Testis (tissue), 2 donors: ENCODE data around the gene CBFA2T3.

ENCODE experiments used
- POLR2A ChIP-seq: fragments of 450-650 bp; IDR thresholded peaks from one replicate; pipeline ENCODE4 v1.6.1; 2017; ENCODE audit warnings: antibody characterized with exemption, mild to moderate bottlenecking, moderate library complexity
- TF ChIP-seq, protein P1 (sequence below), 3 experiments: fragments of 450-650 bp in 2 of 3; fragments of 200-600 bp in 1 of 3; sonication (generic) in 1 of 3; IDR thresholded peaks; one replicate each; pipeline ENCODE4 v1.5.1; 2016 to 2019; ENCODE audit warnings: antibody characterized with exemption in 3 of 3, mild to moderate bottlenecking in 2 of 3, moderate library complexity in 1 of 3

DNA sequence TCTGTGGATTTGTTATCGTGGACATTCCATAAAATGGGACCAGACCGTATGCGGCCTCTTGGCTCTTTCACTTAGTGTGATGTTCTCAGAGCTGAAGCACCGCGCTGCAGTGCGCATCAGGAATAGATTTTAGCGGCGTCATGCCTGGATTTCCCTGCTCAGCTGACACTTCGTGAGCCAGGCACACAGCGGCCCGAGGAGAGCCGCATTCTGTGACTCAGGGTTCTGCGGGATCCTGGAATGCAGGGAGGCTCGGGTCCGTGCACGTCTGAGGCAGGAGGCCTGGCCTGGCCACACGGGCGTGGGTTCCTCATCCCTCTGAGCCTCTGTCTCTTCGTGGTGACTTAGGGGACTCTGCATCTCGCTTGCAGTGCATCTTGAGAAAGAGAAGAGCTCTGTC, 13.4 kb downstream of the CBFA2T3 start:
- TF ChIP-seq, protein P1, sequence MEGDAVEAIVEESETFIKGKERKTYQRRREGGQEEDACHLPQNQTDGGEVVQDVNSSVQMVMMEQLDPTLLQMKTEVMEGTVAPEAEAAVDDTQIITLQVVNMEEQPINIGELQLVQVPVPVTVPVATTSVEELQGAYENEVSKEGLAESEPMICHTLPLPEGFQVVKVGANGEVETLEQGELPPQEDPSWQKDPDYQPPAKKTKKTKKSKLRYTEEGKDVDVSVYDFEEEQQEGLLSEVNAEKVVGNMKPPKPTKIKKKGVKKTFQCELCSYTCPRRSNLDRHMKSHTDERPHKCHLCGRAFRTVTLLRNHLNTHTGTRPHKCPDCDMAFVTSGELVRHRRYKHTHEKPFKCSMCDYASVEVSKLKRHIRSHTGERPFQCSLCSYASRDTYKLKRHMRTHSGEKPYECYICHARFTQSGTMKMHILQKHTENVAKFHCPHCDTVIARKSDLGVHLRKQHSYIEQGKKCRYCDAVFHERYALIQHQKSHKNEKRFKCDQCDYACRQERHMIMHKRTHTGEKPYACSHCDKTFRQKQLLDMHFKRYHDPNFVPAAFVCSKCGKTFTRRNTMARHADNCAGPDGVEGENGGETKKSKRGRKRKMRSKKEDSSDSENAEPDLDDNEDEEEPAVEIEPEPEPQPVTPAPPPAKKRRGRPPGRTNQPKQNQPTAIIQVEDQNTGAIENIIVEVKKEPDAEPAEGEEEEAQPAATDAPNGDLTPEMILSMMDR (IDR thresholded peaks at IDR 0.05): no peak
- no peak for TF ChIP-seq POLR2A
